Stimulated activated CD8-positive, alpha-beta memory T cell treated with anti-CD3 and anti-CD28 coated beads, Interleukin-7, amount 100 ng/mL, for 1 hour (primary cell): Measurements from ENCODE around the gene ARRDC5.
"Not testable (repeated sequence)": the region's sequence is repeated elsewhere in the genome, so short reads cannot be mapped to it uniquely, and the experiment has no call there.

Experiments used
- DNase-seq, 2 donors: peaks; one replicate each; pipeline ENCODE4 v3.0.0-alpha.2; 2020; ENCODE audit warnings: low read depth in 2 of 2

ARRDC5 gene

DNA sequence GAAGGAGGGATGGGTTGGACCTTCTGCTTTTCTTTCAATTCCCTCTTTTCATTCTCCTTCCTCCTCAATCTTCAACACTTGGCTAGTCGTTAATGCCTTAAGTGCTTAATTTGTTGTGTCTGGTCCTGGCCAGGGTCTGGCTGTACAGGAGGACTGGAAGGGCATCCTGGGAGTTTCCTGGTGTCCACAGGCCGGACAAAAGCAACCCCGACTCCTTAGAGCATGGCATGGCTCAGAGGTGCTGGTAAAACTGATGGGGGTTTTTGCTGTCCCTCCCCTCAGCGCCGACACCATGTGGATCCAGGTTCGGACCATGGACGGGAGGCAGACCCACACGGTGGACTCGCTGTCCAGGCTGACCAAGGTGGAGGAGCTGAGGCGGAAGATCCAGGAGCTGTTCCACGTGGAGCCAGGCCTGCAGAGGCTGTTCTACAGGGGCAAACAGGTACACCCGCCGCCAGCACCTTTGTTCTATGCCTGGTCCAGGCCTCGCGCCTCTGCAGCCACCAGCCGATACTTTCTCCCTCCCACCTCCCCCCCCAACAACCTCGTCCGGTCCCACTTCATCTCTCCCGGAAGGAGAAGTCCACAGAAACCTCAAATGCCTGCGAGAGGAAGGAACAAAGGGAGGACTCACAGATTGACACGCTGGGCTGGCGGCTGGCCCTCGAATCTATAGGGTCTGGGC lies 8.0 kb upstream of the ARRDC5 start:
- DNase-seq, result no peak

DNA sequence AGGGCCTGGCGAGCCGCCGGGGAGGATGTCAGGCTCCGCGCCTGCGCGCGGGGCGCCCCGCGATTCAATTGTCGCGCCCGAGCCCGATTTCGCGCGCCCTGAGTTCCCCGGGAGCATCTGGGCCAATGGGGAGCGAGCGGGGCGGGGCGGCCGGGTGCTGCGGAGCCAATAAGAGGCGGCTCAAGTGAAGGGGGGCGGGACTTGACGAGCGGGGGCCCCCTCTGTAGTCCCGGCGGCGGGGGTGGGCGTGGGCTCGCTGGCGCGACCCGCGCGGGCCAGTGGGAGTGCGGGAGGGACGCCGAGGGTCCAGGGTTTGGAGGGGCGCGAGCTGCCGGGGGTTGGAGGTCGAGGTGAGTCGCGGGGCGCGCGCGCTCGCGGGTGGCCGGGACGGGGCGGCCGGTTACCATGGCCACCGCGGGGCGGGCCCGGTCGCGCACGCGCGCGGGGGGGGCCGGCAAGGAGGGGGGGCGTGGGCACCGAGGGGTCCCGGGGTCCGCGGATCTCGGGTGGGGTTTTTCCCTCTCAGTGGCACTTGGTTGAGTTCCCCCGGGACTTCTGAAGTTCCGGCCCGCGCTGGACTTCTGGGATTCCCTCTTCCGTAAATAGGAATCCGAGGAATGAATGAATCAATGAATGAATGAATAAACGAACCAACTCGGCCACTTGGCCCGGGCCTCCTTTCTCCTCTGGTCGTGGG lies 7.3 kb upstream of the ARRDC5 start:
- peak; percentile 83 to 84 for DNase-seq

DNA sequence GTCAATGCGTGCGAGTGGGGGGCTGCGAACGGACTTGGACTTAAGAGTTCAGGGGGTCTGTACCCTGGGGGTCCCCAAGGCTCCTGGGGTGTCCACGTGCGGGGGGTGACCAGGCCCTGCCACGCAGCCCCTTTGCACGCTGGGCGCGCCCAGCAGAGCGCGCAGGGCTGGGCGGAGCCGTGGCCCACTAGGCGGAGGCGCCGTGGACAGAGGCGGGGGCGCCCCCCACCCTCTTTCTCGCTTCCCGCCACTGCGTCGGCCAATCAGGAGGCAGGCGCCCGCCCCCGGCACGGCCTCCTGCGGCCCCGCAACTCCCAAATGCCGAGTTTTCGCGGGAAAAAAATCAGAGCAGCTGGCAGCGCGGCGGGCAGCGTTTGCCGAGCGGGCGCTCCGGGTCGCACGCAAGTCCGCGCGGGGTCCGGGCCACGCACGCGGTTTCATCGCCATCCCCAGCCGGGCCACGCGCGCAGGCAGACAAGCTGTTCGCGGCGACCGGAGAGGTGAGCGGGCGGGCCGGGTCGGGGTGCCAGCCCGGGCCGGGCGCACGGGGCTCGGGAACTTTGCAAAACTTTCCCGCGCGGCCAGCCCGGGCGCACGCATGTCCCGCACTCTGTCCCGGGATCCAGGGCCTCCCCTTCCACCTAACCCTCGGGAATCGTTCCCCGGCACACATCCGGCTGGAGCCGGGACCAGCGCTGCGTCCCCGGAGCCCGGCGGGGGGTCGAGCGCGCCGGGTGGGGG lies 6.6 kb upstream of the ARRDC5 start, which contains the start of gene UHRF1:
Gene UHRF1 (plus strand): TSS at position 346 of the 741 bp plus-strand sequence. CDS start 1,385 bp downstream, outside the sequence.
- DNase-seq, result no peak

DNA sequence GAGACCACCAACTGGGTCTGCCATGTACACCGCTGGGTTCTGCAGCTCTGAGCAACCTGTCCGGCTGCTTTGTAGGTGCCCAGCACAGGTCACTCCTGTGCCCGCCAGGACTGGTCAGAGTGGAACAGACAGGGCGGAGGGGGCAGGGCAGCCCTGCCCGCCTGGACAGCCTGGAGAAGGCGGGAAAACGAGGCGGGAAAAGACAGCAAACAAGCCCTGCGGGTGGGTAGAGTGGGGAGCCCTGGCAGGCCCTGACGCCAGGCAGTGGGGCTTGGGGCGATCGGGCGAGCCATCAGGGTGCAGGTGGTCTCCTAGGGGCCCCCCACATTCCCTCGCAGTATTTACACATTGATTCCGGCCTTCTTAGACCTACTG lies 6.1 kb upstream of the ARRDC5 start:
- no peak for DNase-seq

DNA sequence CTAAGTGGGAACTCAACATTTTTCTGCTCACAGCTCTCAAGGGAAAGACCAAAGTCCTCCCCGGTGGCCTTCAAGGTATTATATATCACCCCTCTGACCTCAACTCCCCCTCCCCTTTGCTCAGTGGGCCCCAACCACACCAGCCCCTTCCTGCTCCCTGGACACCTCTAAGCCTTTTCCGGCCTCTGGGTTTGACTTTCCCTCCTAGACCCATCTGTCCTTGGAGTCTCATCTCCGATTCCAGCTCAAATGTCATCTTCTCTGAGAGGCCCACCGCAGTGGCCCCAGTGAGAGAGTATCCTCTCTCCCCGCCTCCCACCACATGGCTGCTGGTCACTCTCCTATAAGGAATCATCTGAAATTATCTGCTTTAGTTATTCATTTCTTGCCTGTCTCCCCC lies 5.7 kb upstream of the ARRDC5 start:
- DNase-seq, result no peak

DNA sequence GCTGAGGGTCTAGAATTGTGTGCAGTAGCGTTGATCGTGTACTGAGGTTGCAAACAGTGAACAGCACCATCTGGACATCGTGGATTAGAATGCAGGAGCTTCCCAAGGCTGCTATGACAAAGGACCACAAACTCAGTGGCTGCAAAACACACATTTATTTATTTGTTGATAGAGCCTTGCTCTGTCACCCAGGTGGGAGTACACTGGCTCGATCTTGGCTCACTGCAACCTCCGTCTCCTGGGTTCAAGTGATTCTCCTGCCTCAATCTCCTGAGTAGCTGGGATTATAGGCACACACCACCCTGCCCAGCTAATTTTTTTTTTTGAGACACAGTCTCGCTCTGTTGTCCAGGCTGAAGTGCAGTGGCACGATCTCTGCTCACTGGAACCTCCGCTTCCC lies 4.3 kb upstream of the ARRDC5 start:
- DNase-seq, result no peak

DNA sequence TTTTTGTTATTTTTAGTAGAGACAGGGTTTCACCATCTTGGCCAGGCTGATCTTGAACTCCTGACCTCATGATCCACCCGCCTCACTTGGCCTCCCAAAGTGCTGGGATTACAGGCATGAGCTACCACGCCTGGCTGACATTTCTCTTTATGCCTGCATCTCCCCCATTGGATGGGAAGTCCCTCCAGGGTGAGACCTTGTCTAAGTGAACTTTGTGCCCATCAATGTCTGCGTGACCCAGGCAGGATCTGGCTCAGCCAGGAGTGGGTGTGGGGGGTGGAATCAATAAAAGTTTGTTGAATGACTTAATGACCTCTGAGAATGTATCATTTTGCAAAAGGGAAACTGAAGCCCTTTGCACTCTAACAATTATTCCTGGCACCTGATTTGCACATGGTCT lies 1.8 kb upstream of the ARRDC5 start:
- DNase-seq, result no peak

DNA sequence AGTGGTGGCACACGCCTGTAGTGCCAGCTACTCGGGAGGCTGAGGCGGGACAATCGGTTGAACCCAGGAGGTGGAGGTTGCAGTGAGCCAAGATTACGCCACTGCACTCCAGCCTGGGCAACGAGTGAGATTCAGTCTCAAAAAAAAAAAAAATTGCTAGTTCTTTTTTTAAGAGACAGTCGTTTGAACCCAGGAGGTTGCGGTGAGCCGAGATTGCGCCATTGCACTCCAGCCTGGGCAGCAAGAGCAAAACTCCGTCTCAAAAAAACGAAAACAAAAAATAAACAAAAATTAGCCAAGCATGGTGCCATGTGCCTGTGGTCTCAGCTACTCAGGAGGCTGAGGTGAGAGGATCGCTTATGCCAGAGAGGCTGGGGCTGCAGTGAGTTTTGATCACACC lies 1.8 kb downstream of the ARRDC5 start:
- not testable (repeated sequence) for DNase-seq

DNA sequence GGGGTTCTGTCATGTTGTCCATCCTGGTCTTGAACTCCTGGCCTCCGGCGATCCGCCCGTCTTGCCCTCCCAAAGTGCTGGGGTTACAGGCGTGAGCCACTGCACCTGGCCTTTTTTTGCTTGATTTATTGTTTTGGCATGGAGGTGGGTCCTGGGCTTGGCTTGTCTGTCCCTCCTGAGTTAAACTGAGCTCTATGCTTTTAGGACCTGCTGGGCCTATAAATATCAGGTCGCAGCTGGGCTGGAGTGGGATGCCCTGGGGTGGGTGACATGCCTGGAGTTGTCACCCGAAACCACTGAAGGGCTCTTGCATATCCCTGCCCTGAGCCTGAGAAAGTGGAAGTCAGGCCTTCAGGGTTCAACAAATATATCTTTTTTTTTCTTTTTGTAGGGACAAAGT lies 5.5 kb downstream of the ARRDC5 start:
- no peak for DNase-seq

DNA sequence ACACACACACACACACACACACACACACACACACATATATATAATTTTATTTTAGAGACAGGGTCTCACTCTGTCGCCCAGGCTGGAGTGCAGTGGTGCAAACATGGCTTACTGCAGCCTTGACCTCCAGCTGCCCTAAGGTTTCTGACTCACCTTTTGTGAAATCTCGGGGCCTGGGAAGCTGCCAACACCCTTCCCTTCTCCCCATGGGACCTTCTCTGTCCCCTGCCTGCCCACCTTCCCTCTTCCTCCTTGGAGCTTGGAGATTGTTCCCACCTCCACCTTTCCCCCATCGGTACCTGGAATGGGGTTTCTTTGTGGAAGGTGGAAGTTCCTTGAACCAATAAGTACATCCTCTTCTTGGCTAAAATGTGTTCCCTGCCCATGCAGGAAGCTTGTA lies 6.3 kb downstream of the ARRDC5 start:
- DNase-seq, result no peak

DNA sequence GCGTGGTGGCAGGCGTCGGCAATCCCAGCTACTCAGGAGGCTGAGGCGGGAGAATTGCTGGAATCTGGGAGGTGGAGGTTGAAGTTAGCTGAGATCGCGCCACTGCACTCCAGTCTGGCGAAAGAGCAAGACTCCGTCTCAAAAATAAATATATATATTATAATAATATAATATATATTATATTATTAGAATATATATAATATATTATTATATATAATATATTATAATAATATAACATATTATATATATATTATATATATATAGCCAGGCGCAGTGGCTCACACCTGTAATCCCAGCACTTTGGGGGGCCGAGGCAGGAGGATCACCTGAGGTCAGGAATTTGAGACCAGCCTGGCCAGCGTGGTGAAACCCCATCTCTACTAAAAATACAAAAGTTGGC lies 9.7 kb downstream of the ARRDC5 start:
- DNase-seq, result not testable (repeated sequence)

DNA sequence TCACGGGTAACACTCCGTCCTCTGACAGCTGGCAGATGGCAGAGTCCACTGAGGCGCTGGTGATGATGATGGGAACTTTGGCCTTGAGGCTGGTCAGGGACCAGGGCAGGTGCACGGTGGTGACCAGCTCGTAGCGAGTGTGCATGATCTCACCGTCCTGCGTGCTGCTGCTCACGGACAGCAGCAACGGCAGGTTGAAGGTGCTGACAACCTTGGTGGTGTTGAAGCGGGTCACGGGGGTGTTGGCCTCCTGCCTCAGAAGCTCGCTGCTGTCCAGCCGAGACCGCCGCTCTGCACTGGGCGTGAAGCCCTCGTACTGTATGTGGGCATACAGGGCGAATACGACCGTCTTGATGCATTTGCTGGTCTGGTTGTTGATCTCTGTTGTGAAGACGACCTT lies 11.6 kb downstream of the ARRDC5 start:
- no peak for DNase-seq

DNA sequence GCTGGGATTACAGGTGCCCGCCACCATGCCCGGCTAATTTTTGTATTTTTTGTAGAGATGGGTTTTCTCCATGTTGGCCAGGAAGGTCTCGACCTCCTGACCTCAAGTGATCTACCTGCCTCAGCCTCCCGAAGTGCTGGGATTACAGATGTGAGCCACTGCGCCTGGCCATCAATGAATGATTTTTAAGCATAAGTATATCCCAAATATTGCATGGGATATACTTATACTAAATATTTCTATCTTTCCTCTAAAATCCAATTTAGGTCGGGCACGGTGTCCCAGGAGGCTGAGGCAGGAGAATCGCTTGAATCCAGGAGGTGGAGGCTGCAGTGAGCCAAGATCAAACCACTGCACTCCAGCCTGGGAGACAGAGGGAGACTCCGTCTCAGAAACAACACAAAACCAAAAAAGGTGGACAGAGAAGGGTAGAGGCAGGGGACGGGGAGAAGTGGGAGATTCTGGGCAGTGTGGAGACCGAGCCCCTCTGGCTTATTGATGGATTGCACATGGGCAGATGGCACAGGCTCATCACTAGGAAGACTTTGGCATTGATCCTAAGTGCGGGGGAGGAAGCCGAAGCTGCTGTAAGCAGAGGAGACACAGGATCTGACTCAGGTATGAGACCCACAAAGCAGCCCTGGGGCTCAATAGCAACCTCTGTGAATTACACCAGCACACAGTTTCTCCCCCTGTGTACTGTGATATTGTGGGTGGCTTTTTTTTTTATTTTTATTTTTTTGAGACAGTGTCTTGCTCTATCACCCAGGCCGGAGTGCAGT lies 13.5 kb downstream of the ARRDC5 start:
- no peak for DNase-seq

DNA sequence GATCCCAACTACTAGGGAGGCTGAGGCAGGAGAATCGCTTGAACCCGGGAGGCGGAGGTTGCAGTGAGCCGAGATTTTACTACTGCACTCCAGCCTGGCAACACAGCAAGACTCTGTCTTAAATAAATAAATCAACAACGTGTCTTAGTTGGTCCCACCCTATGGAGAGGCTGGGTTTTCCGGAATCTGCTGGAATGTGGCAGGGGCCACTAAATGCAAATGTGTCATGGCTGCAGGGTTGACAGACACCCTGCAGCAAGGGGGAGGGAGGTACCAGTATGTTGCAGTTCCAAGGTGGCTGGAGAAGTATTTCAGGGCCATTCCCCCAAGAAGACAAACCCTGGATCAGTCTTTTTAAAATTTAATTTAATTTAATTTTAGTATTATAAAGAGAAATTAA lies 14.9 kb downstream of the ARRDC5 start:
- not testable (repeated sequence) for DNase-seq

DNA sequence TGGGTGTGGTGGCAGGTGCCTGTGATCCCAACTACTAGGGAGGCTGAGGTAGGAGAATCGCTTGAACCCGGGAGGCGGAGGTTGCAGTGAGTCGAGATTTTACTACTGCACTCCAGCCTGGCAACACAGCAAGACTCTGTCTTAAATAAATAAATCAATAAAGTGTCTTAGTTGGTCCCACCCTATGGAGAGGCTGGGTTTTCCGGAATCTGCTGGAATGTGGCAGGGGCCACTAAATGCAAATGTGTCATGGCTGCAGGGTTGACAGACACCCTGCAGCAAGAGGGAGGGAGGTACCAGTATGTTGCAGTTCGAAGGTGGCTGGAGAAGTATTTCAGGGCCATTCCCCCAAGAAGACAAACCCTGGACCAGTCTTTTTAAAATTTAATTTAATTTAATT lies 17.7 kb downstream of the ARRDC5 start:
- DNase-seq, result not testable (repeated sequence)

DNA sequence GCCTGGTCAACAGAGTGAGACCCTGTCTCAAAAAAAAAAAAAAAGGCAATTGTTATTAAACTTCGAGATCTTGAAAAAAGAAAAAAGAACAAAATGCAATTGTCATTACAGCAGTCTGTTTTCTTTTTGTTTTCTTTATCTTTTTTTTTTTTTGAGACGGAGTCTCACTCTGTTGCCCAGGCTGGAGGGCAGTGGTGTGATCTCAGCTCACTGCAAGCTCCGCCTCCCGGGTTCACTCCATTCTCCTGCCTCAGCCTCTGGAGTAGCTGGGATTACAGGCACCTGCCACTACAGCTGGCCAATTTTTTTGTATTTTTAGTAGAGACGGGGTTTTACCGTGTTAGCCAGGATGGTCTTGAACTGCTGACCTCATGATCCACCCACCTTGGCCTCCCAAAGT lies 19.8 kb downstream of the ARRDC5 start:
- not testable (repeated sequence) for DNase-seq

DNA sequence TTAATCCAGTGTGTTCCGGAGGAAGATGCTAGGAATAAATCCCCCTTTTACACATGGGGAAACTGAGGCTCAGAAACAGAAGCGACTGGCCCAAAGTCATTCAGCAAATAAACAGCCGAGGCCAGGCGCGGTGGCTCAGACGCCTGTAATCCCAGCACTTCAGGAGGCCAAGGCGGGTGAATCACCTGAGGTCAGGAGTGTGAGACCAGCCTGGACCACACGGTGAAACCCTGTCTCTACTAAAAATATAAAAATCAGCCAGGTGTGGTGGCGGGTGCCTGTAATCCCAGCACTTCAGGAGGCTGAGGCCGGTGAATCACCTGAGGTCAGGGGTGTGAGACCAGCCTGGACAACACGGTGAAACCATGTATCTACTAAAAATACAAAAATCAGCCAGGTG lies 23.7 kb downstream of the ARRDC5 start:
- no peak for DNase-seq

DNA sequence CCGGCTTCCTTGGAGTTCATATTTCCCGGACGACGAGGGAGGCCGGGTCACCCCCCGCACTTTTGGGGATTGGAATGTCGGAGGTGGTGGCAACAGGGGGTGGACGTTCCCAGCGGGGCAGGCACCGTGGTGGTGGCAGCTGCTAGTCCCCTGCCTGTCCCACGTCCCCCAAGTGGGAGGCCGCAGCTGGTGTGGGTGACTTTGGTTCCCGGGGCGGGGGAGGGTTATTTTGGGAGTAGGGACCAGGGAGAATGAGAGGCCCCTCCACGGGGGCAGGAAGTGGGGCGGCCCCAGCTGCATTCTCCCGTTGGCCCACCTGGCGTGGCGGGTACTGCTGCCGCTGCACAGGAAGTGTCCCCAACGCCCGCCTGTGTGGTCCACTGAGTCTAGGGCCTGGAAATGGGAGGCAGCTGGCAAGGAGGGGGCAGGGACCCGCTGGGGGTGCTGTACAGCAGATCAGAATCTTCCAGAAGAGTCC lies 24.2 kb downstream of the ARRDC5 start:
- no peak for DNase-seq

DNA sequence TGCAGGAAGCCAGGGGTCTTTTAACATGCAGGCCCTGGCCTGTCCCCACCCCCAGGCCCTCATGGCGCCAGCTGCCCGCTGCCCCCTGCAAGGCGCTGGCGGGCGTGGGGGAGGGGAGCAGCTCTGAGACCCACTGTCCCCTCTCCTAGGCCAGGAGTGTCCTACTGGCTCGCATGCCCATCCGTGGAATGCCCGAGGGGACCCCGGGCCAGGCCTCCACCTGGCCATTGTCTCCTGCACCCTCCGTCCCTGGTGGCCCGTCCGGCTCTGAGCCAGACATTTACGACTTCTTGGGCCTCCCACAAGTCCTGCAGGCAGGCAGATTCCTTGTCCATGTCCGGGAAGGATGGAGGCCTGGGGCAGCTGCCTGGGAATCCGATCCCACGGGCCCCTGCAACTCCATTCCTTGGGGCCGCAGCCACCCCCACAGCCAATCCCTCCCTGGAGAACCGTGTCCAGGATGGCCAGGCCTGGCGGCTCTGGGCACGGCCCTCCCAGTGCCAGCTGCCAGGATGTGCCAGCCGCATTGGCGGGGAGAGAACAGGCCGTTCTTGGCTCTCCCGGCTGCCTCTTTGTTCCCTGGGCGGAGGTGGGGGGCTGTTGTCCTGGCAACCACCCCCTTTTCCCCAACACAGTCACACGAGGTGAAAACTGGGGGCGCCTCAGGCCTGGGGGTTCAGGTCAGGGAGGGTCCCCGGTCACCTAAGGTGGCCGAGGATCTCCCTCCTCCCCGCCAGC lies 24.8 kb downstream of the ARRDC5 start:
- DNase-seq, result no peak

DNA sequence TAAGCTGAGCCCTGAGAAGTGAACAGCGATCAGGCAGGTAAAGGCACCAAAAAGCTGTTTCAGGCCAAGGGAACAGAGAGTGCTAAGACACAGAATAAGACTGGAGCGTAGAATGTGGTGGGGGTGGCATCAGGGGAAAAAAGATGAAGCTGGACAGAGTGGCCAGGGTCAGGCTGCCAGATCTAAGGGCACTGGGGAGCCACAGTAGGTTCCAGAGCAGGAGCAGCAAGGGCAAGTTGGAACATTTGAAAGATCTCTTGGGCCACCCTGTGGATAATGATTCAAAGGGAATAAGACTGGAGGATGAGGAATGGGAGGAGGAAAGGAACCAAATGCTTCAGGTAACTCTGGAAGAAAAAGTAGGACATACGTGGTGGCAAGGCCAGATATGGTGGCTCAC lies 28.8 kb downstream of the ARRDC5 start:
- no peak for DNase-seq

DNA sequence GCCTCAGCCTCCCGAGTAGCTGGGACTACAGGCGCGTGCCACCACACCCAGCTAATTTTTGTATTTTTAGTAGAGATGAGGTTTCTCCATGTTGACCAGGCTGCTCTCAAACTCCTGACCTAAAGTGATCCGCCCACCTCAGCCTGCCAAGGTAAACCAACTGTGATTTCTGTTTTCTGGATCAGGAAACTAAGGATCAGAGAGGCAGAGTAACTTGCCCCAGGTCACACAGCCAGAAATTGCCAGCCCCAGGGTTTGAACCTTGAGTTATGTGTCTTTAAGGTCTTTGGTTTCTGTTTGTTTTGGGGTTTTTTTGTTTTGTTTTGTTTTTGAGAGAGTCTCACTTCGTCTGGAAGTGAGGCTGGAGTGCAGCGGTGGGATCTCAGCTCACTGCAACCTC lies 31.0 kb downstream of the ARRDC5 start:
- DNase-seq, result no peak
